Occipital lobe (tissue), 2 donors: ENCODE measurements around the gene EMC10. TPM values are rescaled to one million over a fixed set of nuclear protein-coding genes. Genes with fewer than 3 reads are reported as not detected.
A peak's percentile ranks its signal among the peaks of the same experiment; 100 is the strongest.

Source experiments
- DNase-seq: peaks from one replicate; lab custom pipeline; 2025; lab: John Stamatoyannopoulos, UW
- total RNA-seq: library from RNA; depleted of rRNA; stranded (reverse); fragments of >200 nt; gene quantifications from one replicate; pipeline ENCODE4 v1.2.3, GENCODE V29; 2014

EMC10 gene
- total RNA-seq, 1 donor from 2014 or later, result 59.0 TPM

DNA sequence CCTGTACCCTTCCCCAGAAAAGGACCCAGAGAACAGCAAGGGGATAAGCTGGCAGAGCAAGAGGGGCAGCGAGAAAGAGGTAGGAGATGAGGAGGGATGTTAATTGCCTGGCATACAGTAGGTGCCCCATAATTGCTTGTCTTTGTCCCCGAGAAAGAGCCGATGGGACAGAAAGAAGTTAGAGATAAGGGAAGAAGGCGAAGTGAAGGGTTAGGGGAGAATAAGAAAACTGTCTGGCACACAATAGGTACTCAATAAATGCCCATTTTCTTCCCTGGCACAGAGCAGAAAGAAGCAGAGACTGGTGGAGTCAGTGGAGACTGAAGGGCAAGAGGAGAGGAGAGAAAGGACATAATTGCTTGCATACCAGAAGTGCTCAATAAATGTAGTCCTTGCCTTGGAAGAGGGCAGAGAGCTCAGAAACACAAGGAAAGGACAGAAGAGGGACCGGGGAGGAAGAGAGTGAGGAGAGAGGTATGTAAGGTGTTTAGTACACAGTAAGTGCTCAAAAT, 18.8 kb downstream of the EMC10 start:
- no peak for DNase-seq

DNA sequence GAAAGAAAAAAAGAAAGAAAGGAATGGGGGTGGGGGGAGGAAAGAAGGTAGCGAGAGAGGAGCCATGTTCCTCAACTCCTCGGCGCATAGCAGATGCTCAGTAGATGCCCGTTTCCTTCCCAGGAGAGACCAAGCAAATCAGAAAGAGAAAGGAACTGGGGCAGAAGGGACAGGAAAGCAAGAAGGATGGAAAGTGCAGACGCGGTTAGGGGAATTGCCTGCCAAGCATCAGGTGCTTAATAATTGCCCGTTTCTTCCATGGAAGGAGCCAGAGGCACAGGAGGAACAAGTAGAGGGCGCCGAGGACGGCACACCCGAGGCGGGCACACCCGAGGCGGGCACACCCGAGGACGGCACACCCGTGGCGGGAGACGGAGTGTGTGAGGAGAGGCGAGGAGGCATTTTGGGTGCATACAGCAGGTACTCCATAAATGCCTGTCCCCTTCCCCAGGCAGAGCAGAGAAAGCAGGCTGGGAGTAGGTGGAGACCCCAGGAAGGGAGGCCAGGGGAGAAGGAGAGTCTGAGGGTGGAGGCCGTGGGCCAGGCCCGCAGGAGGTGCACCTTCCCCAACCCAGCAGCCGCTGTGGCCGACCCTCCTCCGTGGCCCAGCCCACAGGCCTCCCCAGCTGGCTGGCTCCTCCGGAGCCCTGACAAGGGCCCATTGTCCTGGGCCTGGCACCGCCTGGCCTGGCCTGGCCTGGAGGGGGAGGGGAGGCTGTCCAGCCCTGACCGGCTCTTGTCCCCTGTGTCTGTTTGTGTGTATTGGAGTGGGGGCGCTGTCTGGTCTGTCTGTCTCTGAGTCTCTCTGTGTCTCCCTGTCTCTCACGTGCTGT, 20.1 kb downstream of the EMC10 start:
- peak; percentile 88 for DNase-seq

DNA sequence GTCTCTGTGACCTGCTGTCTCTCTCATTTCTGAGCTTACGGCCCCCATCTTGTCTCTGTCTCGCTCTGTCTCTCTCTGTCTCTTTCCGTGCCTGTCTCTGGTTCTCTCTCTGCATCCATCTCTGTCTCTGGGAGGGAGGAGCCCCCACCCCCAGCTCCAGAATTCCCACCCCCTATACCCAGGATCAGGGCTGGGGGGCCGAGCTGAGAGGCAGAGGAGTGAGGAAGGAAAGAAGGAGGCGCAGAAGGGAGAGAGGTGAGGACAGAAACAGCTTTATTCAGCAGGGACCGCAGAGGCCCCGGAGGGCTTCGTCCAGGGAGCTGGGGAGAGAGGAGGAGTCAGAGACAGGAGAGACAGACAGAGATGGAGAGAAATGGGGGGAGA, 20.7 kb downstream of the EMC10 start:
- no peak for DNase-seq

GRCh38 chr19:50498219-50499056, 22.1 kb downstream of the EMC10 start:
- no peak for DNase-seq

DNA sequence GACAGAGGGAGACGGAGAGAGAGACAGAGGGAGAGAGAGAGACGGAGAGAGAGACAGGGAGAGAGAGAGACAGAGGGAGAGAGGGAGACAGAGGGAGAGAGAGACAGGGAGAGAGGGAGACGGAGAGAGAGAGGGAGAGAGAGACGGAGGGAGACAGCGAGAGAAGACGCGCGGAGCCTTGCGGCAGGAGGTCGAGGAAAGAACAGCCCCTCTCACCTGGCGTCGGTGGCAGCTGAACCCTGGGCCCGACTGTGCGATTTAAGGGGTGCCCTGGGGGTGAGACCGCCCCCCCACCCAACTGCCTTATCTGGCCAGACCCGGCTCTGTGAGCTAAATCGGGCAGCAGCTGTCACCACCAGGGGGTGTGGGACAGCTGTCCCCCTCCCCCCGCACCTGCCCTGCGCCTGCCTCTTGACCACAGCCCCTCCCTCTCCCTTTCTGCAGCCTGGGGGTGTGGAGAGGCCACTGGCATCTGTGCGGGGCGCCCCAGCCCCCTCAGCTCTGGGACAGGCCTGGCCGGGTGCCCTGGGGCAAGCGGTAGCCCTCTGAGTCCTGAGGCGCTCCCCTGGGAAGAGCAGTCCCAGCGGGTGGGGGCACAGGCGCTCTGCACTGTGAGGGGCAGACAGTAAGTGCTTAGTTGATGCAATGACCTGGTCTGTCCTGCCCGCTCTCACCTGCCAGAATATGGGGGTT, 23.9 kb downstream of the EMC10 start:
- peak; percentile 21 for DNase-seq

- DNase-seq, result no peak
Measured at GRCh38 chr19:50500753-50501151, 24.4 kb downstream of the EMC10 start.

- no peak for DNase-seq
Measured at GRCh38 chr19:50501186-50501567, 24.9 kb downstream of the EMC10 start.

- no peak for DNase-seq
Measured at GRCh38 chr19:50501568-50502475, 25.5 kb downstream of the EMC10 start.

DNA sequence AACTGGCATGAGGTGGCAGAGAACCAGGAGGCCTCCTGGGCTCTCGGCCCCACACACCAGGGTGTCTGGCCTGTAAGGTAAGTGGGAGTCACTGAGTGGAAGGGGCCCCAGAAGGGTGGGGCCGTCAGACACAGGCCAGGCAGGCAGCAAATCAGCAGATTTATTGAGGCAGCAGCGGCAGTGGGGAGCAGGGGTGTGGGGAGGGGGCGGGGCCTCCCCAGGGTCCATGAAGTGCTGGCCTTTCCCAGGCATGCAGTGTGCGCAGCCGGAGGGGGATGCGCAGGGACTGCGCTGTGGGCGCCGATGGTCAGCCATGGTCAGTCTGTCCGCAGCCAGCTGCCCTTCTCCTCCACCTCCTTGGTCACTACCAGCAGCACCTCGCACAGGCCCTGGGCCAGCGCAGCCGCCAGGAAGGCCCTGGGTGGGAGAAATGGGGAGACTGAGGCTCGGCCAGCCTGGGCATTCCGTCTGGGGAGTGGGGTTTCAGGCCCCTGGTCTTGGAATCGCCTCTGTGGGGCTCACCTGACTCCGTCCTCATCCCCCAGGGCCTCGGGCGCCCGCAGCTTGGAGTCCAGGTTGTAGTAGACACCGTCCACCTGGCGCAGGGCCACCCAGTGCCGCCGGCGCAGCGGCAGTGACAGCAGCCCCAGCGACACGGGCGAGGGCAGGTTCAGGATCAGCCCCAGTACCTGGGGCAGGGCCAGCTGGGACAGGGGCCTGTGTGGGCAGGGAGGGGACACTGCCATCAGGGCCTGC, 29.7 kb downstream of the EMC10 start:
- DNase-seq, result no peak

DNA sequence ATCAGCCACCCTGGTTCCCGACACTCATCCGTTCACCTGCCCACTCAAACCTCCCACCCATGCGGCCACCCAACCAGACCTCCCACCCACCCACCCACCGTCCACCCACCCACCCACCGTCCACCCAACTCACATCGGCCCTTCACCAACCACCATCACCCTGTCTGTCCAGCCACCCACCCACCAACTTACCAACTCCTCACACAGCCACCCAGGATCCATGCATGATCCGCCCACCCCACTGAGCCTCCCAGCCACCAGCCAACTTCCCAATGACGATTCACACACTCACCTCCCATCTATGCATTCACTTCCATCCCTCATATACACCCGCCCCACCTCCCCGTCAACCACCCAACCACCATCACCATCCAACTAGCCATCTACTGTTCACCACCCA, 30.4 kb downstream of the EMC10 start:
- DNase-seq, result no peak

DNA sequence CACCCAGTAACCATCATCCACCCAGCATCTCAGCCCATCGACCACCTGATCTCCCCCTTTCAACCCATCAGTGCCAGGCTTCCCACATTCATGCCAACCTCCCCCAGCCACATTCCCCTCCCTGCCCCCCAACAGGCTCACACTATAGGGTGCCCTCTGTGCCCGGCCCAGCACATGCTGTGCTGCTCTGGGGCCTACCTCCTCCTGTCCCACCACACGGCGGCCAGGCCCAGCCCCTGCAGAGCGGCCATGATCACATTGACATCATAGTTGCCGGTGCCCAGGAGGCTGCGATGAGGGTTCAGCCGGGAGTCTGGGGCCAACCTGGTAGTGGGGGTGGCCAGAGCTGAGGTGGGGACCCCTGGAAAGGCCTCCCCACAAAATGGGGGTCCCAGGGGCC, 31.1 kb downstream of the EMC10 start:
- no peak for DNase-seq

- no peak for DNase-seq
Measured at GRCh38 chr19:50508843-50509190, 32.5 kb downstream of the EMC10 start.

GRCh38 chr19:50509366-50509765, 33.1 kb downstream of the EMC10 start:
- DNase-seq, result no peak

GRCh38 chr19:50510121-50510670, 33.9 kb downstream of the EMC10 start:
- no peak for DNase-seq

DNA sequence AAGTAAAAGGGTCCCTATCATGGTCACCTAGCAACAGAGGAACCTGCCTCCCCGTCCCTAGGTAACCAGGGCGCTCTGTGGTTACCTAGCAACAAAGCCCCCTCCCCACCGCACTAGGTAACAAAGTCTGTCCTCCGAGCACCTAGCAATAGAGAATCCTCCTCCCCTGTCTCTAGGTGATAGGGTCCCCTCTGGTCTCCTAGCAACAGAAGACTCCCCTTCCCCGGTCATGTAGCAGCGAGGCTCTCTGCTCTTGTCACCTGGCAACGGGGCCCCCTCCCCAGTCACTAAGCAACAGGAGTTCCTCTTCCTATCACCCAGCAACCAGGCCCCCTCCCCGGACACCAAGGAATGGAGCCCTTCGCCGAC, 34.4 kb downstream of the EMC10 start:
- DNase-seq, result no peak

GRCh38 chr19:50511069-50511822, 34.9 kb downstream of the EMC10 start, which contains the start of gene JOSD2:
TSS of gene JOSD2 (minus strand) at chr19:50511191. CDS start at chr19:50510431, 760 bp downstream.
- peak; percentile 97 for DNase-seq

DNA sequence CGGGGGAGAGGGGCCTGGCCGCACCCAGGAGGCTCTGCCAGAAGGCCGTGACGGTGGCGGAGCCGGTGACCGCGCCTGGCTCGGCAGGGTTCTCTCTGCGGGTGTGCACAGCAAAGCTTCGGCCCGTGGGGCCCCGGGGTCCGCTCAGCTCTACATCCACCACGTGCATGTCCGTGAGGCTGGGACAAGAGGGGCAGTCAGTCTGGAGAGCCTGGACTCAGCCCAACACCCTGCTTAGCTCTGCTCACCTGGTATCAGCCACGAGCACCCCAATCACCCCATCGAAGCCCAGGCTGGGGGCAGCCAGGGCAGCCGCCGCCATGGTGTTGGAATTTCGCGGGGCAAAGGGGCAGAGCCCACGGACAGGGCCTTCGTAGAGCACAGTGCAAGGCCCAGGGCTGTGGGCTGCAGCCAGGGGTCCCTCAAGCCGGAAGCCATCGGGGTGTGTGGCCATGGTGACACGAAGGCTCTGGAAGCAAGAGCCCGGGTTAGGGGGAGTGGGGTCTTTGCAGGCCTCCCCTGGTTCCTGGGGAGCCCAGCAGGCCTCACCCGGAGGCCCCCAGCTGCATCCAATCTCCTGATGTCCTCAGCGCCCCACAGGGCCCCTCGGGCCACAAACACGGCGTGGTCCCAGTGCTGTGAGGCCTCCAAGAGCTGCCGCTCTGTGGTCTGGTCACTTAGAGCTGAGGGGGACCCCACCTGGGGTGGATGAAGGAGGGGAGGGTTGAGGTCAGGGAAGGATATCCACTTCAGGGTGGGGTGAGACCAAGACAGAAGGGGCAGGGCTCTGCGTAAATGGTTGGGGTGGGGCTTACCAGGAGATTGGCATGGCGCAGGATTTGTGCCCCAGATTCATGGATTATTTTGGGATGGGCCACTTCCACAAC, 36.0 kb downstream of the EMC10 start:
- no peak for DNase-seq
